Measurements from ENCODE around the gene SHOC2. TPM values are rescaled to one million over a fixed set of nuclear protein-coding genes. Genes with fewer than 3 reads are reported as not detected.

Gene SHOC2
- total and polyA plus RNA-seq, 2 of the 4 experiments (the other 2 are of a cell fraction) = 13.4 to 47.5 TPM

GRCh38 chr10:110903280-110904278, 15.8 kb upstream of the SHOC2 start (continued):
- TF ChIP-seq CHD1 (IDR thresholded peaks at IDR 0.05; ENCODE audit: low read depth, low read length) (no peak), CEBPB (IDR thresholded peaks at IDR 0.05; ENCODE audit: low read depth, low read length) (no peak)

GRCh38 chr10:110910138-110910537, 9.3 kb upstream of the SHOC2 start:
- H4K8ac ChIP-seq (ENCODE audit: low read depth in 2 of 2, low read length in 2 of 2) = peak overlapping the region in 1 of 2 experiments; percentile 83; a peak in 2 of 4 replicates
- H3K9me1 ChIP-seq (ENCODE audit: insufficient read depth, low read length) = peaks cover 3% of the 10 kb centered on the region
- peak overlapping the region; percentile 6; the same call in 1 of the 2 replicates for H4K5ac ChIP-seq (ENCODE audit: low read depth, low read length)
- BruUV-seq (replicated peaks) = no TSS peak
- DNase-seq = no peak
- H2AFZ ChIP-seq (replicated peaks; ENCODE audit: low read length, poor library complexity) = no peak overlapping the region
- H3K4ac ChIP-seq (ENCODE audit: low read depth, low read length) = peak overlapping the region; percentile 19
- H3K18ac ChIP-seq (ENCODE audit: low read depth, low read length) = 0 out of 2 replicates have a peak overlapping the region, but pooled peaks have one; percentile 2
- H3K56ac ChIP-seq (ENCODE audit: extremely low read depth, insufficient read depth, low read length) = no peak overlapping the region
- dilution Hi-C loops (cut with HindIII; ENCODE audit: low sequenced_read_pairs, unreplicated experiment) = no loop called here
- H3K14ac ChIP-seq (replicated peaks; ENCODE audit: low read depth, low read length) = no peak overlapping the region
- H3K79me1 ChIP-seq (ENCODE audit: low read depth in 1 of 2, low read length in 2 of 2) = peaks cover 19 to 25% of the 10 kb centered on the region in 2 experiments; a peak in 3 of 4 replicates
- peak overlapping the region; percentile 44; the same call in 1 of the 2 replicates for H4K91ac ChIP-seq (ENCODE audit: insufficient read depth, low read depth, low read length)
- no peak overlapping the region for H3K9ac ChIP-seq (ENCODE audit: low read depth, low read length)
- H3K4me2 ChIP-seq (ENCODE audit: low read depth, low read length) = no peak overlapping the region
- H2BK15ac ChIP-seq (ENCODE audit: low read depth, low read length) = no peak overlapping the region
- 50% methylated on average over 1 of the region's 4 CpGs; no CpG with 5 or more reads in 1 of the 2 experiments for WGBS, 2 experiments (ENCODE audit: extremely low coverage in 2 of 2, insufficient read length in 1 of 2)
- no peaks in the 10 kb centered on the region; the same call in 1 of the 2 replicates for H3K36me3 ChIP-seq (ENCODE audit: control insufficient read depth, insufficient read depth, low read length)
- no peak overlapping the region for H2BK5ac ChIP-seq (ENCODE audit: low read depth, low read length, poor library complexity, severe bottlenecking)
- no peaks in the 10 kb centered on the region for H3K27me3 ChIP-seq (ENCODE audit: control insufficient read depth, insufficient read depth, low read length)
- no peak overlapping the region for H2AK9ac ChIP-seq (replicated peaks; ENCODE audit: low read depth, low read length, poor library complexity)
- CTCF ChIA-PET = interaction anchor here (1.1 to 1.3 kb wide), 2 partner anchors 9 to 16 kb away, joined by 3 to 4 read pairs; no protein-coding TSS in a partner anchor
- TF ChIP-seq POLR2A (IDR thresholded peaks at IDR 0.05; ENCODE audit: low read depth, low read length) = no peak
- TF ChIP-seq RAD21 (IDR thresholded peaks at IDR 0.05; ENCODE audit: low read length) = no peak
- peaks cover 21% of the 10 kb centered on the region for H3K4me1 ChIP-seq (ENCODE audit: control insufficient read depth, insufficient read depth, low read length)
- no peak for ATAC-seq (ENCODE audit: low read depth)
- in situ Hi-C loops (cut with MboI; ENCODE audit: low sequenced_read_pairs) = no loop called here
- intact Hi-C loops (cut with micrococcal nuclease) = loop anchor here (10.0 kb wide), 1 partner anchor 605 kb away; the partner anchor contains the start of gene SMNDC1
- peak overlapping the region; percentile 57 for H2AK5ac ChIP-seq (ENCODE audit: low read depth, low read length)
- H4K20me1 ChIP-seq (ENCODE audit: insufficient read depth, low read length) = no peaks in the 10 kb centered on the region
- H3K9me3 ChIP-seq (ENCODE audit: control insufficient read depth, insufficient read depth, low read length) = no peaks in the 10 kb centered on the region
- H3K27ac ChIP-seq (ENCODE audit: insufficient read depth, low read length) = no peak overlapping the region
- POLR2A ChIA-PET (ENCODE audit: unreplicated experiment) = interaction anchor here (0.6 kb wide), 1 partner anchor 12 kb away, joined by 5 read pairs; no protein-coding TSS in a partner anchor
- peak overlapping the region; percentile 8; the same call in 1 of the 2 replicates for H3K23ac ChIP-seq (ENCODE audit: low read depth, low read length)
- H2BK120ac ChIP-seq (ENCODE audit: low read depth, low read length) = peak overlapping the region; percentile 9; the same call in 1 of the 2 replicates
- peak overlapping the region; percentile 35; the same call in 1 of the 2 replicates for H2BK20ac ChIP-seq (ENCODE audit: low read depth, low read length)
- H3K4me3 ChIP-seq (ENCODE audit: insufficient read depth, low read depth, low read length) = no peak overlapping the region

Measured in IMR-90 (cell line).